HG03571 (cell line): ENCODE measurements around the gene CDKAL1.

ENCODE experiments used
- ATAC-seq: cut with Tn5 transposase; IDR thresholded peaks from one replicate; pipeline ENCODE4 v1.9.1; 2021; ENCODE audit not compliant: unreplicated experiment

CDKAL1 gene

GRCh38 chr6:20868397-20869096, 334.3 kb downstream of the CDKAL1 start:
- no peak for ATAC-seq

- no peak for ATAC-seq
Observed at GRCh38 chr6:20870021-20870420, 335.8 kb downstream of the CDKAL1 start.

- ATAC-seq: no peak
Observed at GRCh38 chr6:20870493-20870892, 336.2 kb downstream of the CDKAL1 start.

- no peak for ATAC-seq
Observed at GRCh38 chr6:20873425-20874190, 339.4 kb downstream of the CDKAL1 start.

GRCh38 chr6:20875369-20875963, 341.2 kb downstream of the CDKAL1 start:
- ATAC-seq: no peak

- ATAC-seq: no peak
Observed at GRCh38 chr6:20876036-20876435, 341.8 kb downstream of the CDKAL1 start.

GRCh38 chr6:20876561-20876960, 342.3 kb downstream of the CDKAL1 start:
- no peak for ATAC-seq

- peak; percentile 97 for ATAC-seq
Observed at GRCh38 chr6:20877008-20877937, 343.0 kb downstream of the CDKAL1 start.

- no peak for ATAC-seq
Observed at GRCh38 chr6:20879121-20879520, 344.9 kb downstream of the CDKAL1 start.

GRCh38 chr6:20879526-20879925, 345.3 kb downstream of the CDKAL1 start:
- no peak for ATAC-seq

GRCh38 chr6:20881365-20881764, 347.1 kb downstream of the CDKAL1 start:
- ATAC-seq: no peak

- ATAC-seq: no peak
Observed at GRCh38 chr6:20882014-20882413, 347.8 kb downstream of the CDKAL1 start.

GRCh38 chr6:20885076-20885475, 350.8 kb downstream of the CDKAL1 start:
- no peak for ATAC-seq

GRCh38 chr6:20891161-20891560, 356.9 kb downstream of the CDKAL1 start:
- ATAC-seq: no peak

- ATAC-seq: no peak
Observed at GRCh38 chr6:20892365-20892764, 358.1 kb downstream of the CDKAL1 start.

GRCh38 chr6:20893412-20893811, 359.2 kb downstream of the CDKAL1 start:
- no peak for ATAC-seq

- peak; percentile 81 for ATAC-seq
Observed at GRCh38 chr6:20900389-20901160, 366.3 kb downstream of the CDKAL1 start.

- ATAC-seq: no peak
Observed at GRCh38 chr6:20905377-20905776, 371.1 kb downstream of the CDKAL1 start.

GRCh38 chr6:20906945-20907344, 372.7 kb downstream of the CDKAL1 start:
- no peak for ATAC-seq

- ATAC-seq: no peak
Observed at GRCh38 chr6:20907486-20908071, 373.3 kb downstream of the CDKAL1 start.
